OCI-LY7 (cell line): ENCODE data around the gene ZMYND11. TPM values are rescaled to one million over a fixed set of nuclear protein-coding genes. Genes with fewer than 3 reads are reported as not detected.
A peak's percentile ranks its signal among the peaks of the same experiment; 100 is the strongest.

Experiments used
- Bru-seq: library from RNA; stranded (reverse); fragments of 400-500 nt; gene quantifications from one replicate; lab custom pipeline; 2021; lab: Mats Ljungman, UMichigan
- BruChase-seq, 2 experiments: library from RNA; stranded (reverse); fragments of 400-500 nt; gene quantifications; one replicate each; lab custom pipeline; 2021; lab: Mats Ljungman, UMichigan
- BruUV-seq: library from RNA; stranded (reverse); fragments of 400-500 nt; replicated peaks from 2 replicates; lab custom pipeline; 2021; lab: Mats Ljungman, UMichigan
- CTCF ChIA-PET: fragments of 300-600 bp; sonication (Branson Sonifier 250); formaldehyde crosslinking; loops from one replicate; lab custom pipeline; 2022; ENCODE audit warnings: antibody characterized with exemption; ENCODE audit not compliant: unreplicated experiment; lab: Charles Lee
- POLR2A ChIA-PET: fragments of 300-600 bp; sonication (Branson Sonifier 250); formaldehyde crosslinking; loops from one replicate; lab custom pipeline; 2022; ENCODE audit warnings: antibody characterized with exemption; lab: Charles Lee
- DNase-seq: peaks from one replicate; pipeline ENCODE4 v3.0.0-alpha.2; 2015; ENCODE audit warnings: low spot score
- H2AFZ ChIP-seq: fragments of 200-600 bp; sonication (generic), shearing (Covaris generic); 2 replicates; pipeline ENCODE4 v1.6.1; 2014; ENCODE audit warnings: mild to moderate bottlenecking, antibody characterized with exemption, low read length, moderate library complexity
- H3K27ac ChIP-seq: fragments of 200-600 bp; sonication (generic); 2 replicates; pipeline ENCODE4 v1.5.1; 2014; ENCODE audit warnings: mixed run types, low read depth, mild to moderate bottlenecking, moderate library complexity, low read length, inconsistent platforms; ENCODE audit not compliant: poor library complexity, severe bottlenecking
- H3K36me3 ChIP-seq: fragments of 200-600 bp; sonication (generic); 2 replicates; pipeline ENCODE4 v1.6.1; 2014; ENCODE audit warnings: mild to moderate bottlenecking, antibody characterized with exemption, low read length, moderate library complexity, mixed read lengths; ENCODE audit not compliant: insufficient read depth
- H3K4me1 ChIP-seq: fragments of 200-600 bp; sonication (generic); 2 replicates; pipeline ENCODE4 v1.5.1; 2014; ENCODE audit warnings: mild to moderate bottlenecking, low read length; ENCODE audit not compliant: insufficient read depth, poor library complexity, severe bottlenecking
- H3K4me2 ChIP-seq: fragments of 200-600 bp; sonication (generic); 2 replicates; pipeline ENCODE4 v1.6.1; 2014; ENCODE audit warnings: mild to moderate bottlenecking, low read length
- H3K4me3 ChIP-seq: fragments of 200-600 bp; sonication (generic); 2 replicates; pipeline ENCODE4 v1.5.1; 2014; ENCODE audit warnings: mild to moderate bottlenecking, low read depth, low read length; ENCODE audit not compliant: poor library complexity, severe bottlenecking
- H3K79me2 ChIP-seq: fragments of 200-600 bp; sonication (generic); 2 replicates; pipeline ENCODE4 v1.6.1; 2016; ENCODE audit warnings: low read depth, mild to moderate bottlenecking, low read length, moderate library complexity, mixed read lengths; ENCODE audit not compliant: insufficient read depth
- H3K9me2 ChIP-seq: fragments of 200-600 bp; sonication (generic); 2 replicates; pipeline ENCODE4 v1.6.1; 2016; ENCODE audit warnings: mild to moderate bottlenecking, low read length, mixed read lengths; ENCODE audit not compliant: insufficient read depth
- H3K9me3 ChIP-seq: fragments of 200-600 bp; sonication (generic); 2 replicates; pipeline ENCODE4 v1.6.1; 2014; ENCODE audit warnings: mild to moderate bottlenecking, mixed run types, low read length, mixed read lengths
- H4K20me1 ChIP-seq: fragments of 200-600 bp; sonication (generic); 2 replicates; pipeline ENCODE4 v1.6.1; 2014; ENCODE audit warnings: mild to moderate bottlenecking, antibody characterized with exemption, low read length, moderate library complexity, mixed read lengths; ENCODE audit not compliant: insufficient read depth
- CTCF ChIP-seq: fragments of 200-600 bp; sonication (generic); conservative IDR thresholded peaks from 2 replicates; pipeline ENCODE4 v1.5.1; 2014; ENCODE audit warnings: mild to moderate bottlenecking, antibody characterized with exemption, low read length, moderate library complexity, mixed read lengths
- EZH2phosphoT487 ChIP-seq: fragments of 200-600 bp; sonication (generic); IDR thresholded peaks from 2 replicates; pipeline ENCODE4 v1.6.1; 2018; ENCODE audit warnings: low read depth, borderline replicate concordance, mild to moderate bottlenecking, mixed run types, antibody characterized with exemption, low read length, moderate library complexity, mixed read lengths
- intact Hi-C: fragments of 100-400 bp; cut with micrococcal nuclease; formaldehyde crosslinking; loops from one replicate; pipeline ENCODE4 v1.10.0; 2022; ENCODE audit not compliant: unreplicated experiment
- long read RNA-seq: library from polyadenylated mRNA; stranded (forward); transcript quantifications from one replicate; pipeline ENCODE4 v2.0.0, GENCODE V29; 2022
- total RNA-seq, 2 experiments: library from RNA; depleted of rRNA in 1 of 2; stranded (reverse); fragments of >200 nt in 1 of 2; shearing (Covaris generic) in 1 of 2; gene quantifications; 2 replicates each; pipeline ENCODE4 v1.2.3, GENCODE V29; 2014 to 2022

Gene ZMYND11
- total RNA-seq (2014; rRNA removed; shearing (Covaris generic)) (2.9 and 5.5 TPM in 2 replicates), total RNA-seq (2022) (2.3 and 4.0 TPM in 2 replicates), Bru-seq, nascent RNA (percentile 43 among the genes with signal in this experiment), BruChase-seq, experiment 1, labeled RNA remaining after a 6-hour chase (percentile 41 among the genes with signal in this experiment), BruChase-seq, experiment 2, labeled RNA remaining after a 2-hour chase (percentile 47 among the genes with signal in this experiment)
- long read RNA-seq, partial matches to known transcripts = 0 of 4 reads
- long read RNA-seq, other reads (novel, unspliced or antisense) = 4 of 4 reads

DNA sequence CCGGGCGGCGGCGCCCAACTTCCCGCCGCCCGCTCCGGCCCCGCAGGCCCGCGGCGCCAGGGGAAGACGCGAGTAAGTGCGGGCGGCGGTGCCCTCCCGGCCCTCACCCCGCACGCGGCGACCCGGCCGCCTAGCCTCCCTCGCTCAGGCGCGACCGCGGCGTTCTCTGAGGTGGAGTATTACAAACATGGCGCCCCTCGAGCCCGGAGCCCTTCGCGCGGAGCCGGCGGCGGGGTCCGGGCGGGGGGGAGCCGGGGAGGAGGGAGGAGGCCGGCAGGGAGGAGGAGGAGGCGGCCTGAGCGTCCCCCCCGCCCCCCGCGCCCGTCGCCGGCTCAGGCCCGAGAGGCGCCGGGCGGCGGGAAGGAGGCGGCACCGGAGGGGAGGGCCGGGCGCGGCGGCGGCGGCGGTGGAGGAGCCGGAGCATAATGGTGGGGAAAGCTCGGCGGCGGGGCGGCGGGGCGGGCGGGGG lies at the start of gene ZMYND11:
TSS of gene ZMYND11 (plus strand) at position 324 of the 469 bp plus-strand sequence. CDS start 44,558 bp downstream, outside the sequence.
- no peaks in the 10 kb centered on the region for H3K9me3 ChIP-seq
- peak within 1 kb of the TSS; percentile 65 for H3K4me3 ChIP-seq
- H3K79me2 ChIP-seq = no peaks in the 10 kb centered on the region
- no peaks in the 10 kb centered on the region for H3K4me1 ChIP-seq
- TF ChIP-seq EZH2phosphoT487 (no peak), CTCF (no peak)
- no peaks in the 10 kb centered on the region for H3K9me2 ChIP-seq
- peak within 1 kb of the TSS; percentile 62 for H2AFZ ChIP-seq
- no peaks in the 10 kb centered on the region for H3K36me3 ChIP-seq
- peak within 1 kb of the TSS; percentile 63 for H3K4me2 ChIP-seq
- H3K27ac ChIP-seq = no peak within 1 kb of the TSS
- intact Hi-C loops = no loop called here
- ChIA-PET POLR2A (no interaction called here), CTCF (no interaction called here)
- peak; percentile 34 for DNase-seq
- BruUV-seq = no TSS peak
- H4K20me1 ChIP-seq = peaks cover 6% of the 10 kb centered on the region; the same call in 1 of the 2 replicates

- no peak overlapping the region for H3K4me3 ChIP-seq
- no peak overlapping the region for H2AFZ ChIP-seq
- POLR2A ChIA-PET = no interaction called here
- H3K4me1 ChIP-seq = no peaks in the 10 kb centered on the region
- CTCF ChIA-PET = no interaction called here
- BruUV-seq = no TSS peak
- no peak for DNase-seq
- no peaks in the 10 kb centered on the region for H3K36me3 ChIP-seq
- intact Hi-C loops = no loop called here
- no peak overlapping the region for H3K27ac ChIP-seq
- no peaks in the 10 kb centered on the region for H3K79me2 ChIP-seq
- H3K9me3 ChIP-seq = no peaks in the 10 kb centered on the region
- TF ChIP-seq EZH2phosphoT487 (no peak), CTCF (no peak)
- H3K4me2 ChIP-seq = no peak overlapping the region
- no peaks in the 10 kb centered on the region for H4K20me1 ChIP-seq
- no peaks in the 10 kb centered on the region for H3K9me2 ChIP-seq
Measured at GRCh38 chr10:86031-86430, 49.2 kb upstream of the ZMYND11 start.
